Omental fat pad (tissue), 4 donors: ENCODE results near the gene EDIL3. TPM values are rescaled to one million over a fixed set of nuclear protein-coding genes. Genes with fewer than 3 reads are reported as not detected.
A peak's percentile ranks its signal among the peaks of the same experiment; 100 is the strongest.

Experiments used
- ATAC-seq: fragments of 150-250 bp; one replicate; pipeline ENCODE4 v1.9.1; 2016; ENCODE audit warnings: mild to moderate bottlenecking, moderate library complexity; ENCODE audit not compliant: low FRiP score
- DNase-seq: peaks from one replicate; pipeline ENCODE4 v3.0.0-alpha.2; 2019; ENCODE audit warnings: low spot score
- total RNA-seq, 4 donors: library from RNA; depleted of rRNA; stranded (reverse); fragments of >200 nt; gene quantifications; one replicate each; pipeline ENCODE4 v1.1.0, GENCODE V29; 2016
- TF ChIP-seq, protein P1 (sequence below), 3 donors: fragments of 450-650 bp; IDR thresholded peaks; one replicate each; pipeline ENCODE4 v1.5.1; 2016 to 2017; ENCODE audit warnings: antibody characterized with exemption in 3 of 3, mild to moderate bottlenecking in 3 of 3, moderate library complexity in 2 of 3

The EDIL3 gene
- total RNA-seq, 4 donors from 2014 or later = 2.3 to 22.4 (median 4.2) TPM

DNA sequence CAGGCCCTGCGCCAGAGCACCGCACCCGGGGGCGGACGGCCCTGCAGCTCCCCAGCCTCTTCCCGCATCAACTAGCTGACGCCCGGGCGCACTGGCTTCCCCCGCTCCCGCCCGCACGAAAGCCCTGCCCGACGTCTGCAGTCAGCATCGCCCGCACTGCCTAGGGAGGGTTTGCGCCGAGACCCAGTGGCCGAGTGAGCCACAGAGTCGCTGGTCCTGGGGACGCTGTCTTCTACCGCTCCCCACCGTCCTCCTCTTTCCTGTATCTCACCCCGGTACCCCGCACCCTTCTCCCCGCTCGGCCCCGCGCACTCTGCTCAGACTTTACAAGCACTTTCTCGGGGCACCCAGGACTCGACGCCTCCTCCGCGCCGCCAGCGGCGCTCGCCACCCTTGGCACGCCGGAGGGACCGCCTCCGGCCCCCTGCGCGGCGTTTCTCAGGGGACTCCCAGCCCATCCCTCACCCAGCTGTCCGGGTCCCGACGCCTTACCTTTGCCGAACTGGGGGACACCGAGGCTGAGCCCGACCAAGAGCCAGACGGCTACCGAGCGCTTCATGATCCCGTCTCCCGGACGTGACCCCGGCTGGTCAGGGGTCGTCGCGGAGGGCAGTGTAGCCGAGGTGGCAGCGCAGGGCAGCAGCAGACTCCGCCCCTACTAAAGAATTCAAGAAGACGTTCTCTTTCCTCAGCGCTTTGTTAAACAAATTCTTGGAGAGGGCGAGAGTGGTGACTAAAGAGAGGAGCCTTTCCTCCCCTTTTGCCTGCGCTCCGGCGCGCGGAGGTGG lies 670 bp downstream of the EDIL3 start:
- DNase-seq (no peak), ATAC-seq (peak; percentile 41)
- TF ChIP-seq, protein P1, sequence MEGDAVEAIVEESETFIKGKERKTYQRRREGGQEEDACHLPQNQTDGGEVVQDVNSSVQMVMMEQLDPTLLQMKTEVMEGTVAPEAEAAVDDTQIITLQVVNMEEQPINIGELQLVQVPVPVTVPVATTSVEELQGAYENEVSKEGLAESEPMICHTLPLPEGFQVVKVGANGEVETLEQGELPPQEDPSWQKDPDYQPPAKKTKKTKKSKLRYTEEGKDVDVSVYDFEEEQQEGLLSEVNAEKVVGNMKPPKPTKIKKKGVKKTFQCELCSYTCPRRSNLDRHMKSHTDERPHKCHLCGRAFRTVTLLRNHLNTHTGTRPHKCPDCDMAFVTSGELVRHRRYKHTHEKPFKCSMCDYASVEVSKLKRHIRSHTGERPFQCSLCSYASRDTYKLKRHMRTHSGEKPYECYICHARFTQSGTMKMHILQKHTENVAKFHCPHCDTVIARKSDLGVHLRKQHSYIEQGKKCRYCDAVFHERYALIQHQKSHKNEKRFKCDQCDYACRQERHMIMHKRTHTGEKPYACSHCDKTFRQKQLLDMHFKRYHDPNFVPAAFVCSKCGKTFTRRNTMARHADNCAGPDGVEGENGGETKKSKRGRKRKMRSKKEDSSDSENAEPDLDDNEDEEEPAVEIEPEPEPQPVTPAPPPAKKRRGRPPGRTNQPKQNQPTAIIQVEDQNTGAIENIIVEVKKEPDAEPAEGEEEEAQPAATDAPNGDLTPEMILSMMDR (IDR thresholded peaks at IDR 0.05) = no peak

DNA sequence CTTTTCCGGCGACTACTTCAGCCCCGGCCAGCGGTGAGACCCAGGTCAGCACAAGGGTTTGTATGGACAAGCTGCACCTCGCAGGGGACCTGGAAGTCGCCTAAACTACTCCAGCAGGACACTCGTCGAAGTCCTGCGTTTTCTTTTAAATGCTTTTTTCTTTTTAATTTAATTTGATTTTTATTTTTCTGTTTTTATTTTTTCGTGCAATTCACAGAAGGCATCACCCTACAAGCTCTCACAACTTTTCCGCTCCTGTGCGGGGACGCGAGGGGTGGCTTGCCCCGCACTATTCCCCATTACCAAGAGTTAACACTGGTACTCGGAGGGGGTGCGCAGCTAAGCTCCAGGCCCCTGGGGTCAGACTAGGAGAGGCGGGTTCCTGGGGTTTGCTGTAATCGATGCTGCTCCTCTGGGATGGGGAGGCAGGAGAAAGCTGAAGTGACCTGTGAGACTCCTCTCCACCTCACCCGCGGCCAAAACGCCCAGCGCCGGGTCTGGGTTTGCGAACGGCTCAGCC lies 1.3 kb downstream of the EDIL3 start:
- TF ChIP-seq, protein P1 (IDR thresholded peaks at IDR 0.05) = no peak
- ATAC-seq (no peak), DNase-seq (no peak)

DNA sequence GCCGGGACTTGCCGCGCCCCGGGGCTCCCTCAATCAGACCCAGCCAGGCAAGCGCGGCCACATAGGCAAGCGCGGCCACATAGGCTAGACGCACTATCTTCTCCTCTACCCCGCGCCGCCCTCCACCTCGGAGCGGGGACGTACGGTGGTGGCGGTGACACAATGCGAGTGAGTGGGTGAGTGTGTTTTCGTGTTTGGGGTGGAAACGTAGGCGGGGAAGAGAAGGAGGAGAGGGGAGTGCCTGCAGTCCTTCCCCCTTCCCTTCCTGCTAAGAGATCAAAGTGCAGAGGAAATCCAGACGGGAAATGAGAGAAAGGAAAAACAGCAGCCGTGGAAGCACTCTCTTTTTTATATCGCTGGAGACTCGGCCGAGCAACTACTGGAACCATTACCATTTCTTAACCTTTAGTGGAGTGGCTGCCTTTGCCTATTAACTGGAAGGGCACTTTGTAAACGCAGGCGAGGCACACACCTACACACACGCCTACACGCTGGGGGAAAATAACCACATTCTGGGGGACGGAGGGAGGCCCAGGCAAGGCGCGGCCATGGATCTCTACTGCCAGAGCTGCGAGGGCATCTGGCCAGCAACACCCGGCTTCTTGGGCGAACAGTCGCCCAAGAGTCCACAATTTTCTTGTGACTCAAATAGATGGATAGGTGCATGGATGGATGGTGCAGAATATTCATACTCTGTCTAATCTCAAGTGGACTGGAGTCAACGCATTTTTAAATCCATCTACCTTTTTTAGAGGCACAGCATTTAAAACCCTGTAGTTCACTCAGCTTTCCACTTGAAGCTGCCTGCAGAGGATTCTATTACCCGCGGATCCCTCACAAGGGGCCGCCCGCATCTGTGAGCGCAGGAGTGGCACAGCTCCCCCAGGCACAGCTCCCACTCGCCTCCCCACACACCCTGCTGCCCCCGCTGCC lies 2.1 kb downstream of the EDIL3 start:
- TF ChIP-seq, protein P1 (IDR thresholded peaks at IDR 0.05) = no peak
- DNase-seq (no peak), ATAC-seq (no peak)

DNA sequence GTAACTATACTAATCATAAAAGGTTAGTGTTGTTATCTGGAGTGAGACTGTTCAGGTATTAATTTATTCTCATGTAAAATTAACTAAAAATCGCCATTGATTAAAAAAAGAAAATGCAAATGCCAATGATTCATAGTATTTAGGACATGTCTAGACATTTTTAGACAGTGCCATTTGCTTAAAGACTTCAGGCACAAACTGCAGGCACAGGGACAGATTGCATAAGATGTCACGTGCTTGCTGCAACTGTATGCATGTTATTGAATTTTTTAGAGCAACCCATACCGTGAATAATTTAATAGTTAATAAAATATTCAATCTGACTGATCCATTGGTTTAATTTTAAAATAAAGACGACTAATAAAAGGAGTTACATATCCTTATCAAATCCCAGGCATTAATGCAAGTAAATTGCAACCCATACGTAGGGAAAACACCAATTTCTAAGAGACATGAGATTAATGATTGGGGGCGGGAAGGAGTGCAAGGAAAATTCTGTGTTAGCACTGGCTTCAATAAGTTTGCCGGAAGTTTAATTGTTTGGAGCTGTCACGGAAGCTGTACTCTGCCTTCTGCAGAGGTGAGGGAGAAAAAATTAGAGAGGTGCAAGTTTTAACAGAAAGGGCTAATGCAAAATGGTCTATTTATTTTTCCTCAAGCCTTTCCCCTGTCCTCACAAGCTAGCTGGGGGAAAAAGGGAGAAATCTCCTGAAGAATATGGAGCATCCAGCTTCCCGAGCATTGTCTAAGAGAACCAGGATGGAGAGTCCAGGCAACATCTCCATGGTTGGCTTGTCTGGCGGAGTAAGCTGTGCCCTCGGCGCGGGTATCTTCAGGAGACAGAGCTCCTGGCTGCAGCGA lies 2.9 kb downstream of the EDIL3 start:
- no peak for DNase-seq
- ATAC-seq = no peak
- TF ChIP-seq, protein P1 (IDR thresholded peaks at IDR 0.05) = no peak

DNA sequence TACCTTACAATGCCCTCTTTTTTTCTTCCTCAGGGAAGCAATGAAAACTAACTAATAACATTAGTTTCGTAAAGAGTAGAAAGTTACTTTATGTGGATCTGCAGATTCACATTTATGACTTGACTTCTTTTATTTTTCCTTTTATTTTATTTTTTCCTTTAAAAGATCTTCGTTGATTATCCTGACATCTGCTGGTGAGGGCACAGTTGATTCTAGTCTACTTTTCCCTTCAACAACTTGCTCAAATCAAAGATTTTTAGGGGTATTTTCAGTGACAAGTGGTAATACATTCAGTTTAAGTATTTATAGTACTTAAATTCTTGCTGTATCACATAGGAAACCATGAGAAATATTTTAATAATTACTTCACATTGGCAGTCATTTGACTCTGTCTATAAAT lies 4.9 kb downstream of the EDIL3 start:
- TF ChIP-seq, protein P1 (IDR thresholded peaks at IDR 0.05) = no peak
- no peak for ATAC-seq

DNA sequence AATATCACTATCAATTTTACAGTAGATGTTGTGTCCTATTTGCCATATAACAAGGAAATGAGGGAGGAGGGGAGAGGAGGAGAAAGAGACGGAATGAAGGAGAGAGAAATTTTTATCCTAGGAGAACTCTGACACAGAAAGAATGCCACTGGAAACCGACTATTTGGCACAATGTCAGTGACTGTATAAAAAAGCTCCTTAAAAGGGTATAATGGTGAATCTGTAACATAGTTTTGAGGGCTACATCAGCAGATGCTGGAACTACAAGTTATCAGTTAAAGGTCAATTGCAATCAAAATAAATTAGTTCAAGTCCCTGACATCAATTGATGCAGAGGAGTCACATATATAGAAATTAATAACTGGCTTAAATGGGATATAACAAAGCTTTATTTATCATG lies 5.7 kb downstream of the EDIL3 start:
- DNase-seq (no peak), ATAC-seq (no peak)
- TF ChIP-seq, protein P1 (IDR thresholded peaks at IDR 0.05) = no peak

More for the DNA sequence above, 4.9 kb downstream of the EDIL3 start:
- DNase-seq = no peak
